VCaP (cell line): Measurements from ENCODE around the gene IPO13.

Source experiments
- H3K27ac ChIP-seq: fragments of 450-650 bp; 2 replicates; pipeline ENCODE4 v1.5.1; 2017
- TF ChIP-seq, protein P1 (sequence below): fragments of 450-650 bp; conservative IDR thresholded peaks from 2 replicates; pipeline ENCODE4 v1.5.1; 2017; ENCODE audit warnings: mild to moderate bottlenecking, moderate library complexity

The IPO13 gene

DNA sequence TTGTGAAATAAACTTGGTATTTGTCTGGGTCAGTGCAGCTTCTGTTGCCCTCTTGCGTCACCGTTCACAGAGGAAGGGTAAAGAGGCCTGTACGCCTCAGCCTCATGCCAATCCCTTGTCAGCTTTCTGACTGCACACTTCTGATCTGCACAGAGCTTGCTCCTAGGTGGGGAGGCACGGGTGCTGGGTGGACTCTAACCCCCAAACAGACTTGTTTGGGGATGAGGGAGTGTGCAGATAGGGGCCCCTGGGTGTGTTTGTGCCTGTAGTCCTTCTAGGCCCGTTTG lies 31.5 kb downstream of the IPO13 start:
- TF ChIP-seq, protein P1, sequence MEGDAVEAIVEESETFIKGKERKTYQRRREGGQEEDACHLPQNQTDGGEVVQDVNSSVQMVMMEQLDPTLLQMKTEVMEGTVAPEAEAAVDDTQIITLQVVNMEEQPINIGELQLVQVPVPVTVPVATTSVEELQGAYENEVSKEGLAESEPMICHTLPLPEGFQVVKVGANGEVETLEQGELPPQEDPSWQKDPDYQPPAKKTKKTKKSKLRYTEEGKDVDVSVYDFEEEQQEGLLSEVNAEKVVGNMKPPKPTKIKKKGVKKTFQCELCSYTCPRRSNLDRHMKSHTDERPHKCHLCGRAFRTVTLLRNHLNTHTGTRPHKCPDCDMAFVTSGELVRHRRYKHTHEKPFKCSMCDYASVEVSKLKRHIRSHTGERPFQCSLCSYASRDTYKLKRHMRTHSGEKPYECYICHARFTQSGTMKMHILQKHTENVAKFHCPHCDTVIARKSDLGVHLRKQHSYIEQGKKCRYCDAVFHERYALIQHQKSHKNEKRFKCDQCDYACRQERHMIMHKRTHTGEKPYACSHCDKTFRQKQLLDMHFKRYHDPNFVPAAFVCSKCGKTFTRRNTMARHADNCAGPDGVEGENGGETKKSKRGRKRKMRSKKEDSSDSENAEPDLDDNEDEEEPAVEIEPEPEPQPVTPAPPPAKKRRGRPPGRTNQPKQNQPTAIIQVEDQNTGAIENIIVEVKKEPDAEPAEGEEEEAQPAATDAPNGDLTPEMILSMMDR: no peak
- peak overlapping the region; percentile 76; the same call in 1 of the 2 replicates for H3K27ac ChIP-seq

DNA sequence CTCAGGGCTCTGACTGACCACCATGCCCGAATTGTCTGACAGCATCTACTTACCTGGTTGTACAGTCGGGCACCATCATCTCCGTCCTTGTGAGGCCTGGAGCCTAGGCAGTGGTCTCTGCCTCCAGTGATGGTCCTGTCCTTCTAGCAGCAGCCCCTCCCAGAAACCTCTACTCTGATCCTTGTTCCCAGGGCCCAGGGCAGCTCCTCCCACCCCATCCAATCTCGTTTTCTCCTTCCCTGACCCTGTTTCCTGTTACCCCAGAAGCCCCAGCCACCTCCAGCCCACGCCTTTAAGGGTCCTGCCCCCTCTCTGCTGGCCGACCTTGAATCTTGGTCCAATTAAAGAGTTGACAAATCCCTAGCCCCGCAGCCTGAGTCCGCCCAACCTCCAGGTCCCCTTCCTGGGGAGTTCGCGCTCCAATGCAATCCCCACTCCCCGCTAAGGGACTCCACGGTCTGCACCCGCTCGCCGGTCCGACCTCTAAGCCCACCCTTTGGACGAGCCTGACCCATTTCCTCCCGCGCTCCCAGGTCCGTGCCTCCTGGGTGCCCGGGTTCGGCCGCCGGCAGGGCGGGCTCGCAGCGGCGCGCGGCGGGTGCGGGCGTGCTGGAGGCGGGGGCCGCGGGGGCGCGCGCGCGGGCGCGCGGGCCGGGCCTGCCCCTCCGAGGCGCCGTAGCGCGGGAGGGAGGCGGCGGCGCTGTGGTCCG lies 32.0 kb downstream of the IPO13 start, which contains the start of gene B4GALT2:
Gene B4GALT2 (plus strand): TSS at position 660 of the 710 bp plus-strand sequence. CDS start 1,951 bp downstream, outside the sequence.
- peak within 1 kb of the TSS; percentile 76 for H3K27ac ChIP-seq

DNA sequence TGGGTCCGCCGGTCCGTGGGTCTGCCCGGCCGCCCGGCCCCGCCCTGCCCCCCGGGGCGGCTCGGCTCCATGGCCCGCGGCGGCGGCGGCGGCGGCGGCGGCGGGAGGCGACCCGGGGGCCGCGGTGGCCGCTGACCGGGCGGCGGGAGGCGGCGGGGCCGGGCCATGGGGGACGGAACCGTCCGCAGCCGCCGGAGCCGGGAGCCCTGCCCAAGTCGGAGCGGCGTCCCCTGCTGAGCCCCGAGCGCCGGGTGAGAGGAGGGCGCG lies 32.4 kb downstream of the IPO13 start:
- TF ChIP-seq, protein P1: no peak
- H3K27ac ChIP-seq: peak overlapping the region; percentile 76; the same call in 1 of the 2 replicates

More for the DNA sequence above, 32.0 kb downstream of the IPO13 start, which contains the start of gene B4GALT2:
- TF ChIP-seq, protein P1: no peak

DNA sequence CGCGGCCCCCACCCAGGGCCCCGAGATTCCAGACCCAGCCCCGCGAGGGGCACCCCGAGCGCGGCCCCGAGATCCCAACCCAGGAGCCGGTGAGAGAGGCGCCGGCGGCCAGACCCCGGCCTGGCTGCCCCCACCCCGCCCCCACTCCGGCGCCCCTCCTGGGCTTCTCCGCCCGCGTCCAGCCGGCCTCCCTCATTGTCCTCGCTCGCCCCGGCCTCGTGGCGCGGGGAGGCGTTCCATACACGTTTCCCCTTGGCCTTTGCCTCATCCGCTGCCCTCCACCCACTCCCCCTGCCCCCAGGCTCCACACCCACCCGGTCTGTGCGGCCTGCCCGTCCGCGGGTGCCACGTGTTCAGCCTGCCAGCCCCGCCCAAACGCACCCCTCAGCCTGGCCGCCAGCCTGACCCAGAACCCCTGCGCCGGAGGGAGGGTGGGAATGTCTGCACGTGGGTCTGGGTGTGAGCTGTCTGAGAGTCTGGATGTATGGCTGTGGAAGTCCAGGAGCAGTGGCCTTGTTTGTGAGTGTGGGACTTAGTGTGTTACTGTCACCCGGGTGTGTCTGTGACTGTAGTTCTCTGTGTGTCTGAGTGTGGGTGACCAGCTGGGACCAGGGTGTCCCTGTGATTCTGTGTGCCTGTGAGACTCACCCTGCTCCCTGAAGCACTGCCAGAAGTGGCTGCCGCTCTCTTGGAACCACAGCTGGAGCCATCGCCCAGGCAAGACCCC lies 32.9 kb downstream of the IPO13 start:
- H3K27ac ChIP-seq: peak overlapping the region; percentile 76
- TF ChIP-seq, protein P1: no peak

DNA sequence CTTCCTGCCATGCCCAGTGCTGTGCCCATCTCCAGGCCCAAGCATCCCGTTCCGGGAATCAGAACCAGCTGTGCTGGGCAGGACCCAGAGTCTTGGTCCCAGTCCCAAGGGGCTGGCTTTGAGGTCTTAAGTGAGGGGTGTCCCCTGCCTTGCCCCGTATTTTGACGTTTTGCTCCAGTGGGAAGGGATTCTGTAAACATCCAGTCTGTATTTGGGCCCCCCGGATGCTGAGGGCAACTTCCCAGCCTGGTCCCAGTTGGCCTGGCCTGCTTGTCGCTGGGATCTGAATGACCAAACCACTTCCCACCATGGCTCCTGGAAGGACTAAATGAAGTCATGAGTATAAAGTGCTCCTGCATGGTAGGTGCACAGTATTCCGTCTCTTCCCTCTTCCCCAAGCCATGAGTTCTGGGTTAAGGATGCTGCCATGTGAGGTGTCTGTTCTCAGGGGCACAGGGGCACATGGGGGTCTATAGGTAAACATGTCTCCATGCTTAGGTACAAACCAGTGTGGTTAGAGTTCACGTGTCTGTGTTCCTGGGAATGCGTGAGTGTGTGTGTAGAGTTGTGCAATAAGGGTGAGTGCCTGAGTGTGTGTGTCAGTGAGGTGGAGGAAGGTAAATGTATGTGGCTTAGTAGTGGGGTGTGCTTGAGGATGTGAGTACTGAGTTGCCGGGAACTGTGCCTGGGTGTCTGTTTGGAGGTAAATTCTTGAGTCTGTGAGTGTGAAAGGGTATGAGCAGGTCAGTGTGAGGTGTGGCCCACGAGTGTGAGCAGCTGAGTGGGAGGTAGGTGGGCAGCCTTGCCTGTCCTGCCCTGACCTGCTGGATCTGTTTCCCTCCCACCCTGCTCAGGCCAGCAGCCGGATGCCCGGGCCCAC lies 33.7 kb downstream of the IPO13 start:
- H3K27ac ChIP-seq: peak overlapping the region; percentile 76
- TF ChIP-seq, protein P1: no peak

DNA sequence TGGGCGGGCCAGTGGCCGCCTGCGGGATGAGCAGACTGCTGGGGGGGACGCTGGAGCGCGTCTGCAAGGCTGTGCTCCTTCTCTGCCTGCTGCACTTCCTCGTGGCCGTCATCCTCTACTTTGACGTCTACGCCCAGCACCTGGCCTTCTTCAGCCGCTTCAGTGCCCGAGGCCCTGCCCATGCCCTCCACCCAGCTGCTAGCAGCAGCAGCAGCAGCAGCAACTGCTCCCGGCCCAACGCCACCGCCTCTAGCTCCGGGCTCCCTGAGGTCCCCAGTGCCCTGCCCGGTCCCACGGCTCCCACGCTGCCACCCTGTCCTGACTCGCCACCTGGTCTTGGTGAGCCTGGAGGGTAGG lies 34.4 kb downstream of the IPO13 start:
- no peak overlapping the region for H3K27ac ChIP-seq
- TF ChIP-seq, protein P1: no peak

DNA sequence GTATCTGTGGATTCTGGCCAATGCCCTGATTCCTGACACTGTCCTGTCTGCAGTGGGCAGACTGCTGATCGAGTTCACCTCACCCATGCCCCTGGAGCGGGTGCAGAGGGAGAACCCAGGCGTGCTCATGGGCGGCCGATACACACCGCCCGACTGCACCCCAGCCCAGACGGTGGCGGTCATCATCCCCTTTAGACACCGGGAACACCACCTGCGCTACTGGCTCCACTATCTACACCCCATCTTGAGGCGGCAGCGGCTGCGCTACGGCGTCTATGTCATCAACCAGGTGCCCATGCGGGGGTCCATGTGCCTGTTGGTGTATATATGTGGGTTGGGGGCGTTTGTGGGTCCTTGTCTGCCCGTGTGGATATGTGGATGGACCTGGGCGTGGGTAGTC lies 34.9 kb downstream of the IPO13 start:
- no peak overlapping the region for H3K27ac ChIP-seq
- TF ChIP-seq, protein P1: no peak
